ENCODE measurements around the gene EXTL2.
"Not testable (repeated sequence)": the region's sequence is repeated elsewhere in the genome, so short reads cannot be mapped to it uniquely, and the experiment has no call there.

The EXTL2 gene

DNA sequence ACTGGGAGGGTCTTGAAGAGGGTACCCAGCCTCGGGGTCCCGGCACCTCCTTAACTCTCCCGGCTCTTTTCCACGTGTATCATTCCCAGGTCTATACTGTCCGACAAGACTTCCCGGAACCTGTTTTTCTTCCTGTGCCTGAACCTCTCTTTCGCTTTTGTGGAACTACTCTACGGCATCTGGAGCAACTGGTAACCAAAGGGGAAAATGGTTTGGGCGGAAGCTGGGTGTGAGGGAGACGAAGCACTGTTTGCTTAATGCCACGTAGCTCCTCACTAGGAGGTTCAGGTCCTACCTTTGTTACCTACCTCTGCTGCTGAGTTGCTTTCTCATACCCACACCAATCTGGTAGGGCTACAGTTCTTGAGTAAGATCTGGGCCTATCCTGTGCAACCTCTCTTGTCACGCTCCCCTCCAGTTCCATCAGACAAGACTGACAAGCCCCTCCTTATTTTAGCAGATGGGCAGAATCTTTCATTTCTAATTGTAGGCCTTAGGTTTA lies 1.9 kb upstream of the EXTL2 start:
- DNase-seq: peak; percentile 57 to 63

DNA sequence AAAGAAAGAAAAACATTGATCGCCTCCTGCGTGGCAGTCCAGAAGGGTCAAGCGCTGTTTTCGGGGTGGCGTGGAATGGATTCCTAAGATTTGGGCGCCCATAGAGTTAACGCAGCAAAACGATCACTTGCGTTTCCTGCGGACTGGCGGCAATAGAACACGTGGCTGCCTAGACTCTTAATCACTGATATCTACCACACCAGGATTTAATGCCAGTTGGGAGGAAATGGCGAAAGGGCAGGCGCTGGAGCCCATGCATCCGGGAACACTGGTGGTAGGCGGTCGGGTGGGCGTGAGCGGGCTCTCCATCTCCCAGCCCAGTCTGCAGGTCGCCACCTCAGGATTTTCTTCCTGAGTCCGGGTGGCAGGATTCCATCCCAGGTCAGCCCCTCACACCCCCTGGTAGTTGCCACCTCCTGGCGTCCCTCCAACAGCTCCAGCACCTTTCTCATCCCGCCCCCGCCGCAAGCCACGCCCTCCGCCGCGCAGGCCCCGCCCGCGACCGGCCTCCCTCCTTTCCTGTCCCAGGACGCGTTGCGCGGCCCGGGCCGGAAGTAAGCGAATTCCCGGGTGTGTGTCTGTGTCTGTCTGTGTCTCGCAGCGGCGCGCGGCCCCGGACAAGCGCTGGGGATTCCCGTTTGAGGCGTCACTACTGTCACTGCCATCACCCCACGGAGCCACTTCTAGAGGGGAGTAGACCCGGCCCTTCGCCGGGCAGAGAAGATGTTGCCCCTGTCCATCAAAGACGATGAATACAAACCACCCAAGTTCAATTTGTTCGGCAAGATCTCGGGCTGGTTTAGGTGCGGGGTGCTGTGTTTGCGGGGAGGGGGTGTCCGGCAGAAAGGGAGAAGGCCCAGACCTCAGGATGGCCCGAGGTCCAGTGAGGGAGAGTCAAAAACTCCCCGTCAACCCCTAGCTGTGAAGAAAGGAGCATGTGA lies 1.2 kb upstream of the EXTL2 start, which contains the start of gene SLC30A7:
SLC30A7 (plus strand) TSS at position 551 of the 941 bp plus-strand sequence; CDS start at position 724, 173 bp downstream.
- peak; percentile 99 for DNase-seq

DNA sequence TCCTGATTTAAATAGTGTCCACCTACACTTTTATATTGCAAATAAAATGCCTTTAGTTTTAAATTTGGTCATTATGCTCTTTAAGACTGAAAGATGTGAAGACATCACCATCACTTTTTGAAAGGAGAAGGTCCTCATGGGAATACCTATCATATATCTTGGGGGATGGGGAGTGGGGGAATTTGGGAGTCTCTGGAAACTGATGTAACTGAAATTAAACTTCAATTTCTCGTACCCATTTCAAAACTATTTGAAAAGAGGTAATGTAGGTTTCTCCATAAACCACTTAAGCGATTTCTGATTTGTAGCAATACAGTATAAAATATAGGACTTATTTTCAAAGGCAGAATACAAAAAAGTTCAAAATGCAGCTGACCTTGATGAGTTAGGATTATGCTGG lies 924 bp downstream of the EXTL2 start:
- no peak for DNase-seq

DNA sequence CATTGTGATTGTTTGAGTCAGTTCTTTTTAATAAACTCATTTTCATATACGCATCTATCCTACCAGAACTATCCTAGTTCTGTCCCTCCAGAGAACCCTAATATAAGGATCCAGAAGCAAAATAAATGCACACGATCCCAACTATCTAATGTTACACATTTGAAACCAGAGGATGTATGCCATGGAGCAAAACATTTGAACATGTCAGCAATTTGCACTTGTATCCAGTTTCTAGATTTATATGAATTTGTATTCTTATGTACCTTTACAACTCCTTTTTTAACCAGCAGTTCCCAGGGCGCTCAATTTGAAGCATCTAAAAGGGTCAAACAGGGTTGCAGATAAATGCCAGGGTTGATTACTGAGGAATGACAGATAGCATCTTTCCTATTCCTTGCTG lies 2.1 kb downstream of the EXTL2 start:
- DNase-seq: no peak

DNA sequence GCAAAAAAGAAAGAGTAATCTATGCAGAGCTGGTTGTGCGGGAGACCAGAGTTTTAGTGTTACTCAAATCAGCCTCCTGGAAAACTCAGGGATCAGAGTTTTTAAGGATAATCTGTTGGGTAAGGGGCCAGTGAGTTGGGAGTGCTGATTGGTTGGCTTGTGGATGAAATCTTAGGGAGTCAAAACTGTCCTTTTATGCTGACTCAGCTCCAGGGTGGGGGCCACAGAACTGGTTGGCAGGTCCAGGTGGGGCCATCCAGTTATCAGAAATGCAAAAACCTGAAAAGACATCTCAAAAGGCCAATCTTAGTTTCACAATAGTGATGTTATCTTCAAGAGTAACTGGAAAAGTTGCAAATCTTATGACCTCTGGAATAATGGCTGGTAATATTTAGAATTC lies 3.3 kb downstream of the EXTL2 start:
- no peak for DNase-seq

DNA sequence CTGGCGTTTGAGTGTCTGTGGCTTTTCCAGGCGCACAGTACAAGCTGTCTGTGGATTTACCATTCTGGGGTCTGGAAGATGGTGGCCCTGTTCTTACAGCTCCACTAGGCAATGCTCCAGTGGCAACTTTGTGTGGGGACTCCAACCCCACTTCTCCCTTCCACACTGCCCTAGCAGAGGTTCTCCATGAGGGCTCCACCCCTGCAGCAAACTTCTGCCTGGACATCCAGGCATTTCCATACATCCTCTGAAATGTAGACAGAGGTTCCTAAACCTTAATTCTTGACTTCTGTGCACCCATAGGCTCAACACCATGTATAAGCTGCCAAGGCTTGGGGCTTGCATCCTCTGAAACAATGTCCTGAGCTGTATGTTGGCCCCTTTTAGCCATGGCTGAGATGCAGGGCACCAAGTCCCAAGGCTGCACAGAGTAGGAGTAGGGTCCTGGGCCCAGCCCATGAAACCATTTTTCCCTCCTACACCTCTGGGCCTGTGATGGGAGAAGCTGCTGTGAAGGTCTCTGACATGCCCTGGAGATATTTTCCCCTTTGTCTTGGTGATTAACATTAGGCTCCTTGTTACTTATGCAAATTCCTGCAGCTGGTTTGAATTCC lies 4.7 kb downstream of the EXTL2 start:
- DNase-seq: not testable (repeated sequence)

DNA sequence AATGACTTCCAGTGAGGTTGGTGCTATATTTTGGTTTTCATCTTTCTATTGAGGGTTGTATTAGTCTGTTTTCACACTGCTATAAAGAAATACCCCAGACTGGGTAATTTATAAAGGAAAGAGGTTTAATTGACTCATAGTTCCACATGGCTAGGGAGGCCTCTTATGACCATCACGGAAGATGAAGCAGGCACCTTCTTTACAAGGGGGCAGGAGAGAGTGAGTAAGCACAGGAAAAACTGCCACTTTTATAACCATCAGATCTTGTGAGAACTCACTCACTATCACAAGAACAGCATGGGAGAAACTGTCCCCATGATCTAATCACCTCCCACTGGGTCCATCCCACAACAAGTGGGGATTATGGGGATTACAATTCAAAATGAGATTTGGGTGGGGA lies 5.6 kb downstream of the EXTL2 start:
- not testable (repeated sequence) for DNase-seq

DNA sequence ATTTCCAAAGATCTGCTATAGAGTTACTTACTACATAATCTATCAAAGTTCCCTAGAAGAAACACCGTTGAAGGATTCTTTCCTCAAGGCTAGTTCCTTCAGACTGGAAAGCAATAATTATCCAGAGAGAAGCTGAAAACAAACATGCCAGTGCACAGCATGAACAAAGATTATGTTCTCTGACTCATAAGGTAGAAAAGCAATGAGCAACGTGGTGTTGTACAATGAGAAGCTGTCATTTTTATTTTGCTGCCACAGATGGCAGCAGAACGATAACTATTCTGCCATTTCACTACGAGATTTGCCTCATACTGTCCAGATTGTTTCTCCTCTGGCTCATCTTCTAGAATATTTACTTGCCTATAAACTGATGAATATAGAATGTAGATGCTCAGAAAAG lies 10.7 kb downstream of the EXTL2 start:
- DNase-seq: no peak

DNA sequence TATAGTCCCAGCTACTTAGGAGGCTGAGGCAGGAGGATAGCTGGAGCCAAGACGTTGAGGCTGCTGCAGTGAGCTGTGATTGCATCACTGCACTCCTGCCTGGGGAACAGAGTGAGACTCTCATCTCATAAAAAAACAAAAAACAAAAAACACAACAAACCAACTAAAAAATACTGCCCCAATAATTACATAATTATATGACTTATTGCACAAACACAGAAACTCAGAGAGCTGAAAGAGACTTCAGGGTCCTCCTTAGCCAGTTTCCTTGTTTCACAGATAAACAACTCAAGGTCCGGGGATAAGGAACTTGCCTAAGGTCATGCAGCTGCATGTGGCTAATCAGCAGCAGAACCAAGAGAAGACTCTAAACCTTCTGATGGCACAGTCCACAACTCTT lies 11.9 kb downstream of the EXTL2 start:
- no peak for DNase-seq

DNA sequence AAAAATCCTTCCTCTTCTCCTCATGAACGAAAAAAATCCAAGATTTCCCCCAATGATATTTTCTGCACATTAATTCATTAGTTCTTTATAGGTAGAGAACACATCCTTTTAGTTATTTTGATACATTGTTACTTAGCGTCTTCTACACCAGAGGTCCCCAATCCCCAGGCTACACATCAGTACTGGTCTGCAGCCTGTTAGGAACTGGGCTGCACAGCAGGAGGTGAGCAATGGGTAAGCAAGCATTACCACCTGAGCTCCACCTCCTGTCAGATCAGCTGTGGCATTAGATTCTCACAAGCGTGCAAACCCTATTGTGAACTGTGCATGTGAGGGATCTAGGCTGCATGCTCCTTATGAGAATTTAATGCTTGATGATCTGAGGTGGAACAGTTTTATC lies 13.0 kb downstream of the EXTL2 start:
- DNase-seq: no peak

DNA sequence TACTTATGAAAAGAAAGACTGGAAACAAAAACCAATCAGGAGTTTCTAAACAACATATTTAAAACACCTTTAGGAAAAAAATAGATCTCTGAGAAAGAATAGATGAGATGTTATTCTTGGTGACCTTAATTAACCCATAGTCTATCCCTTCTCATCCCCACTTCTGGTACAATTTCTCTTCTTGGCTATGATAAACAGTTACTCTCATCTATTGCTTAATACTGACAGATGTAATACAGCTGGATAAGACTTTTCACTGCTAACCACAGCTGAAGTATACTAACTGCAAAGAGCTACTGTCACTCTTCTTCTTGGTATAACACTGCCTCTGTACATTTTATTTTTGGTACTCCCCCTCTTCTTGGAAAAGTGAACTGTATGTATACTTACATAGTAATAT lies 15.2 kb downstream of the EXTL2 start:
- DNase-seq: no peak

DNA sequence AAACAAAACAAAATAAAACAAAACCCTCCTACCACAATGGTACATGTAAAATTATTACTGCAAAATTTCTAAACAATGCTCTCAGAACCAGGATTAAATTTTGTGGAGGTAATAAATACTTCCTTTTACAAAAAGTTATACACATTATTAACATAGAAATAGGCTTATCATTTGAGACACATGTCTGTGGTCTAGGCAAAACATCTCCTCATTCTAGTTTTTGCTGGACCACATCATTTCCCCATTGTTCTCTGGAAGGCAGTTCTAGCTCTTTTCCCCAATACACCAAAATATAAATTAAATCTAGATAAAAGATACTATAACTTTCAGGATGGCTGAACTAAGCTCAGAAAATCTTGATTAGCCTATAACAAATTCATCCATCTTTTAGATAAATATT lies 18.4 kb downstream of the EXTL2 start:
- DNase-seq: no peak

DNA sequence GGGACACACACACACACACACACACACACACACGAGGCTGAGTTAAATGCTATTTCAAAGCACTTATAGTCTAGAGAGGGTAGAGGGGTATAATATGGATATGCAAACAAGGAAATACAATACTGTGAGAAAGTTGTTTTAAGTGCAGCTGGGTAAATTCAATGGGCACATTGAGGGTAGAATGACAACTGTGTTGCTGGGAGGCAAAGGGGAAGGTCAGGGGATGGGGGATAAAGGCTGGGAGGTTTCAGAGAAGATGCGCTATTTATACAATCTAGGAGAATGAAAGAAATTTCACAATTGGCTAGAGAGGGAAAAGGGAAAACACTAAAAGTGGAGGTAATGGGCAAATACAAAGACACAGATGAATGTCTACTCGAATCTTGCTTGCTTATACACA lies 19.4 kb downstream of the EXTL2 start:
- no peak for DNase-seq

DNA sequence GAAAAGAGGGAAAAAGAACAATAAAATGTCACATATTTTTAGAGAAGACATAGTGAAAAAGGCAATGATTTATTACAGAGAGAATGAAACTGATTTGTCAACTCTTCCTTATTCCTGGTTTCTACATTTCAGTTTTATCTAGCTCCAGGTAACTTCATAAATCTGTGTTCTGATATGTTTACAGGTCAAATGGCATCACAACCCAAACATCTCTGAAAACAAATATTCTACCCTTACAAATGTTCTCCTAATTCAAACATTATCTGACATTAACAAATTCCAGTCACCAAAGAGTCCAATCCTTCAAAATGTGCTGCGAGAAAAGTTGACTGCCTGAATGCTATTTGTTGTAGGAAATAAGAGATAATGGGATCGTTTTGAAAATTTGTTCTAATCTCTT lies 20.2 kb downstream of the EXTL2 start:
- DNase-seq: no peak

DNA sequence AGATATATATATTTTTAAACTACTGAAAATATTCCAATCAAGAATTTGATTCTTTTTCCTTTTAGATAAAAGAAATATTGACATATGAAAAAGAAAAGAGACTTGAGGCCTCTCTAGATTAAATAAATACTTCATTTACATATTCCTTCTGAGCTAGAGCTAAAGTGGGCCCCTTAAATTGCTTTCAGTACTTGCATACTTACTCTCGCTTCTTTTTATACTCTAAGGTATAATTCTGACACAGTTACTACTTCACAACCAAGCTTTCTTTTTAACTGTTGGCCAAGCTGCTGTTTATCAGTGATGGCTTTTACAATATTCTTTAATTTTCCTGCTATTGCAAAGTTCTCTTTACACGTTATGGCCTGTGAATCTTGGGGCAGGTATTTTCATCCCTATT lies 24.6 kb downstream of the EXTL2 start:
- DNase-seq: no peak

DNA sequence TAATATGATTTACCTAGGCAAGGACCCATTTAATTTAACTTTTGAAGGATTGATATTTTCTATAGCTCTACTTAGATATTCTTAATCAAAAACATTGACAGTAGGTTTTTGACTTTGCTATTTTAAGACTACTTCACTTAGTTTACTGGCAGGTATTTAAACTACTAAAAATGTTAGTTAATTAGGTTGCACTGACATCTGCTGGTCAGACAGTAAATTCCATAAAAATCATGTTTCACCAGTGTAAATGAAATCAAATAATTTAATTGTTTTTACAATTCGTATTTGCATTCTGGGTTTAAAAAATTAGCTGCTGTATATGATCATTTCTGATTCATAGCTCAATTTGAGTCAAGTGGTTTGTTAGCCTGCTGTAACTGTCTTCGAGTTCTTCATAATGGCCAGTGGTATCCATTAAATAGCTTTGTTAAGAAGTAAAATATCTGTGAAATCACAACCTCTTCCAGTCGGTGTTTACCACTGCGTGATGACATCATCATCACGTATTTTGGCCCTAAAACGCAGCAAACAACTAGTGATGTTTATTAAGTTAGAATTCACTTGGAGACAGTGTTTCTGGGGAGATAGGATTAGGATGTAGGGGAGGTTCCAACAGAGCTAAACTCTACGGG lies 26.2 kb downstream of the EXTL2 start:
- no peak for DNase-seq

DNA sequence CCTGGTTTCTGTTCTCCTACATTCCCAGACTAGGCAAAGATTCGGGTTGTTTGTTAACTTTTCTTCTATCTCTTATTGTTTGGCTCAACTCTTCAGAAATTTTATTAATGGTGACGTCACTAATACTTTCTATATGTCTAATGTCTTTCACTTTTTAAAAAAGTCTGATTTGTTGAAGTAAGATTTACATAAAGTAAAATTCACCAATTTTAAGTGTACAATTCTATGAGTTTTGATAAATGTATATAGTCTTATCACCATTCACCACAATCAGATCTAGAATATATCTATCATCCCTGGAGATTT lies 27.8 kb downstream of the EXTL2 start:
- no peak for DNase-seq

DNA sequence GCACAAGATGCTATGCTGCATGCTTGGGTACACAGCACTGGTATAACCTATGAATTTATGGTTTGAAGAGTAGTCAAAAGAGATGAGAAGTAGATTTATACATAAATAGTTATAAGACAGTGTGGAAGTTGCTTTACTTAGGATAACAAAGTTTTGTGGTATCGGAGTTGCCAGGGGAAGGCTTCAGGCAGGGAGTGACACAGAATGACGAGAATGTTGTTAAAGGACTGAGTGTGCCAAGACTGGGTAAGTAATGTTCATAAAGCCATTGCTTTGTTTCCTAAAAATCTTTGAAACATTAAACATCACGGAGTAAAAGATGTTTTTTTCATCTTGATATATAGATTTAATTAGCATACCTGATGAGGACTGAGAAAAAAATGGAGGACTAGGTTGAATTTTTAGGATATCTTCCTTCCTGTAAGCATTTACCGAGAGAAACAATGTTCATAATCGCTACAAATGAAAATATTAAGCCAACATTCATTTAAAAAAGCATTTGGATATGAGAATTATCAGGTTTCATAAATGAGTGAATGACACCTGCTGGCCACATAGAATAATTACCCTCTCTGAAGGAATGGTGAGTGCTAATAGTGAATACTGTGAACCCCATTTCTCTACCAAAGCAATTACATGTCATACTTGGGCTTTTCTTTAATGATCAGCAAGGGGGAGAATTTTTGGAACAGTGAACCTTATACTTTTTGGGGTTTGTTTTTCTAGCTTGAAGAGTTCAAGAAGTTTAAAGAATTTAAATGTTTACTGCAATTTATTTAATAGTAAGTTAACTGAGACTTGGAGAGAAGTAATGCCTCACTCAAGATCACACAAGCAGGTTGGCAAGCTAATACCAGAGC lies 28.4 kb downstream of the EXTL2 start:
- no peak for DNase-seq

DNA sequence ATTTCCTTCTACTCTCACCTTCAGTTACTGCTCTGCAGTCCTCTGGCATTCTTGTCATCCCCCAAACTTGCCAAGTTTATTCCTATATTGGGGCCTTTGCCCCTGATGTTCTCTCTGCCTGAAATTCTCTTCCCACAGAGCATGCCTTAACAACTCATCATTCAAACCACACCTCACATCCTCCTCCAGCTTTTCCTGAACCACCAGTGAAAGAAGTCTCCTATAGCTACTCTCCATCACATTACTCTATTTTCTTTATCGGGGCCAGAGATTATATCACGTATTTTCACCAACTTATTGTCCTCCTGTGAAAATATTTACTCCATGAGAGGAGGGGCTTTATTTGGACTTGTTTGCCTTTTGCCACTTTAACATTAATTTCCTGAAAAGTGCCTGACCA lies 32.1 kb downstream of the EXTL2 start:
- no peak for DNase-seq

DNA sequence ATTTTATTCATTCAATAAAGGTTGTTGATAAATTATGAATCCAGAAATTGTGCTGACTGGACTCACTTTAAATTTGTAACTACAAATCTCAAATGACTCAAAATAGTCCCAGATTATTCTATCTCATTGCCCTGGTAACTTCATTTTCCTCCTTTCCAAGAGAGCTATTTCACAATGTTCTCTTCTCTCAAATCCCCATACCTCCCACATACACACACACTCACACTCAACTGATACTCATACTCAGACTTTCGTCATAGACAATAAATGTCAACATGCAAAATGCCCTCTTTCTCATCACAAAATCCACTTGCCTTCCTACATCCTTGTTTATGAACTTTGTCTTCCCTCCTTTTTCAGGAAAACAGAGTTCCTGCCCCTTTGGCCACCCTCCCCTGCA lies 33.3 kb downstream of the EXTL2 start:
- DNase-seq: no peak

DNA sequence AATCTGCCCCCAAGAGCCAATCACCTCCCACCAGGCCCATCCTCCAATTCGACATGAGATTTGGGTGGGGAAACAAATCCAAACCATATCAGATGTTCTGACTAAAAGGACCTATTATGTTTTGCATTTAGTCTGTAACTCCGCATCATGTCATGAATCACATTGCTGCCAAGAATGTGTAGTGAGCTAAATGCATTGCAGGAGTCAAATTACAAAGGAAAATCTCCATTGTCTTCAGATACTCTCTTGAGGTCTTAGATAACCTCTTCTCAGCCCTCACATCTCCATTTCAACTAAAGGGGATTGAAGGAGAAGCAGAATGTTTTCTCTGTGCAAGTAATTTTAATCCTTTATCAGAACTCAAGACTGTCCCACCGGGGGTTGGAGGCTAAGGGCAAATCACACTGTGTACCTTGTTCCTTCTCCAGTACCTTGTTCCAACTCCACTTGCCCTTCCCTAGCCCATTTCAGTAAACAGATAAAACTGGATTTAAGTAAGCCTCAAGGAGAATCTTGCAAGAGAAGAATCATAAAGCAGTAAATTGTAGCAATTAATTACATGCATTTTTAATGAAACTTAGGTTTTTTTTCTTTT lies 34.1 kb downstream of the EXTL2 start:
- no peak for DNase-seq

DNA sequence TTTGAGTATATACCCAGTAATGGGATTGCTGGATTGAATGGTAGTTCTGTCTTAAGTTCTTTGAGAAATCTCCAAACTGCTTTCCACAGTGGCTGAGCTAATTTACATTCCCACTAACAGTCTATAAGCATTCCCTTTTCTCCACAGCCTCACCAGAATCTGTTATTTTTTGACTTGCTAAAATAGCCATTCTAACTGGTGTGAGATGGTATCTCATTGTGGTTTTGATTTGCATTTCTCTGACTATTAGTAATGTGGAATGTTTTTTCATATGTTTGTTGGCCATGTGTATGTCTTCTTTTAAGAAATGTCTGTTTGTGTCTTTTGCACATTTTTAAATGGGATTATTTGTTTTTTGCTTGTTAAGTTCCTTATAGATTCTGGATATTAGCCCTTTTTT lies 39.5 kb downstream of the EXTL2 start:
- not testable (repeated sequence) for DNase-seq

DNA sequence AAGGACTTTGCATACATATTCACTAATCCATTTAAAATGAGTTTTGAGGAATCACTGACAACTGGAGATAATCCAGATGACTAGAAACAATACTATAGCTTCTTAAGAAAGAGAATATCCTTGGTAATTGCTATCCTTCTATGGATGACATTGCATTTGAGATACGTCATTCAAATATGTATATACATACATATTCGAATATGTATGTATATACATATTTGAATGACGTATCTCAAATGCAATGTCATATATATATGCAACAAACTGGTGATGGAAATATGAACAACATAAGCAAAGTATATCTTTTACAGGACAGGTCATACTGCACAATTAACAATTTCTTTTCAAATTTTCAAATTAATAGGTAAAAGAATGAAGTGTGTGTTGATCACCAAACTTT lies 41.7 kb downstream of the EXTL2 start:
- no peak for DNase-seq
